Measurements from ENCODE around the gene GDPD1.
"Not testable (repeated sequence)": the region's sequence is repeated elsewhere in the genome, so short reads cannot be mapped to it uniquely, and the experiment has no call there.

GDPD1 gene

DNA sequence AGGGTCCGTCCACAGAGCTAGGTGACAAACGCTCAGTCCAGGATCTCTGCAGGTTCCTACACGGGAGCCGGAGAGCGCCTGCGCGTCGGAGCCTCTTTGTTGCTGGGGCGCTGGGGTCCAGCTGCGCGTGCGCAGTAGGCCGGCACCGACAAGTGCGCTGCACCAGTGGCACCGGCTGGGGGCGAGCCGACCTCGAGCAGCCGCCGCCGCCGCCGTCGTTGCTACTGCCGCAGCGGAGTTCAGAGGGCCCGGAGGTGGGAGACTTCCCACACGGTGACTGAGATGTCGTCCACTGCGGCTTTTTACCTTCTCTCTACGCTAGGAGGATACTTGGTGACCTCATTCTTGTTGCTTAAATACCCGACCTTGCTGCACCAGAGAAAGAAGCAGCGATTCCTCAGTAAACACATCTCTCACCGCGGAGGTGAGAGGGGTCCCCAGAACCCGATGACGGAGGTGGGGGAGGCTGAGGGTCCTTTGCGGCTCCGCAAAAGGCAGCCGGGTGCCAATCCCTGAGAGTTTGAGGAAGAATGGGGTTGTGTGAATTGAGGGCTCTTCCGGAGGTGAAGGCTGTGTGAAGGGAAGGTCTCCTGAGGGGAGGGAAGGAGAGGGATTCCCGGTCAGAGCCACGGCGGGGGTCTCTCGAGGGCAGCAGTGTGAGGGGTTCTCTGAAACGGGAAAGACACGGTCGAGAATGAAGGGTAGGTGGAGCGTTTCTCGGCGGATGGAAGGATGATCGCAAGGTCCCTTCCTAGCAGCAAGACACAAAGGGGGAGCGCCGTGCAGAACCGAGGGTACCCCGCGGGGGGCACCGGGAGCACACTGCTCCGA, at the start of gene GDPD1:
TSS of gene GDPD1 (plus strand) at position 184 of the 831 bp plus-strand sequence. CDS start at position 283, 99 bp downstream.
- DNase-seq (ENCODE audit: low spot score): peak; percentile 96

DNA sequence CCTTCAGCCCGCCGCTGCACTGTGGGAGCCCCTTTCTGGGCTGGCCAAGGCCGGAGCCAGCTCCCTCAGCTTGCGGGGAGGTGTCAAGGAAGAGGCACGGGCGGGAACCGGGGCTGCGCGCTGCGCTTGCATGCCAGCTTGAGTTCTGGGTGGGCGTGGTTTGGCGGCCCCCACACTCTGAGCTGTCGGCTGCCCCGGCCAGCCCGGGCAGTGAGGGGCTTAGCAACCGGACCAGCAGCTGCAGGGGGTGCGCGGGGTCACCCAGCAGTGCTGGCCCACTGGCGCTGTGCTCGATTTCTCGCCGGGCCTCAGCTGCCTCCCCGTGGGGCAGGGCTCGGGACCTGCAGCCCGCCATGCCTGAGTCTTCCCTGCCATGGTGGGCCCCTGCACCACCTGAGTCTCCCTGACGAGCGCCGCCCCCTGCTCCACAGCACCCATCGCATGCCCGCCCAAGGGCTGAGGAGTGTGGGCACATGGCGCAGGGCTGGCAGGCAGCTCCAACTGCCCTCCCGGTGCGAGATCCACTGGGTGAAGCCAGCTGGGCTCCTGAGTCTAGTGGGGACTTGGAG, 47.8 kb upstream of the GDPD1 start:
- DNase-seq (ENCODE audit: low spot score): no peak

DNA sequence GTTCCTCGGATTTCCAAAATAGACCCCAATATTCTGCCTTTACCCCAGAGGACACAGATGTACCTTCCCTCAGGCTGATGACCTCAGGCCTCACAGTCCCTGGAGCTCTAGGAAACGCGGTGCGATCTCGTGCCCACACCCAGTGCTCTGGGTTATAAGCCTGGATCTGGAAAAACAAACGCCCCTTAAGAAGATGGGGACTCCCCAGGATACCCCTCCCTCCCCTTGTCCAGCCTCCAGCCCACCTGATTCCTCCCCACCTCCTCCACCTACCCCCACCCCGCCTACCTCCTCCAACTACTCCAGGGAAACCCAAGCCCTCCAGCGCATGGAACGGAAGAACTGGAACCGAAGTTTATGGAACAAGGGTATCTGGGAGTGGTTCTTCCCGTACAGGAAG, 45.6 kb upstream of the GDPD1 start:
- no peak for DNase-seq (ENCODE audit: low spot score)

- no peak for DNase-seq (ENCODE audit: low spot score)
These were observed 45.2 kb upstream of the GDPD1 start for GRCh38 chr17:59175076-59175475.

GRCh38 chr17:59178266-59178985, 41.9 kb upstream of the GDPD1 start:
- DNase-seq (ENCODE audit: low spot score): no peak

DNA sequence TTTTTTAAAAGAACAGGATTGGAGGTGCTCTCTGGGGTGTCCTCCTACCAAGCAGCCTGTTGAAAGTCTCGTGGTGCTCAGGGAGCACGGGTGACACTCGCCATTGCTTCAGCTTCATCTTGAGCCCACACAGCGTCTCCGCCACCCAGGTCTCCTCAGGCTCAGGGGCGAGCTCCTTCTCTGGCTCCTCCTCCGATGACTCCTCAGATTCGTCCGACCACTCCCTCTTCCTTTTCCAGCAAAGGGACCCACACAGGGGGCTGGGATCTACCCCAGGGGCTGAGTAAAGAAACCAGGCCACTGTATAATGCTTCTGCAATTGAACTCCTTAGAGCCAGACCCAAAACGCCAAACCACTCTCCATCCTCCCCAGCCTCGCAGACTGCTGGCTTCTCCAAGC, 40.7 kb upstream of the GDPD1 start:
- DNase-seq (ENCODE audit: low spot score): not testable (repeated sequence)

DNA sequence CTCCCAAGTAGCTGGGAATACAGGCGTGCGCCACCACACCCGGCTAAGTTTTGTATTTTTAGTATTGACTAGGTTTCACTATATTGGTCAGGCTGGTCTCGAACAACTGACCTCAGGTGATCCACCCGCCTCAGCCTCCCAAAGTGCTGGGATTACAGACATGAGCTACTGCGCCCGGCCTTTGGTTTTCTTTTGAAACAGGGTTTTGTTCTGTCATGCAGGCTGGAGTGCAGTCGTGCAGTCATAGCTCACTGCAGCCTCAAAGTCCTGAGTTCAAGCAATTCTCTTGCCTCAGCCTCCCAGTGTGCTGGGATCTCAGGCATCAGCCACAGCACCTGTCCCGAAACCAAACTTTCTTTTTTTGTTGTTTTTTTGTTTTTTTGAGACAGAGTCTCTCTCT, 39.7 kb upstream of the GDPD1 start:
- no peak for DNase-seq (ENCODE audit: low spot score)

GRCh38 chr17:59181481-59181880, 38.8 kb upstream of the GDPD1 start:
- no peak for DNase-seq (ENCODE audit: low spot score)

DNA sequence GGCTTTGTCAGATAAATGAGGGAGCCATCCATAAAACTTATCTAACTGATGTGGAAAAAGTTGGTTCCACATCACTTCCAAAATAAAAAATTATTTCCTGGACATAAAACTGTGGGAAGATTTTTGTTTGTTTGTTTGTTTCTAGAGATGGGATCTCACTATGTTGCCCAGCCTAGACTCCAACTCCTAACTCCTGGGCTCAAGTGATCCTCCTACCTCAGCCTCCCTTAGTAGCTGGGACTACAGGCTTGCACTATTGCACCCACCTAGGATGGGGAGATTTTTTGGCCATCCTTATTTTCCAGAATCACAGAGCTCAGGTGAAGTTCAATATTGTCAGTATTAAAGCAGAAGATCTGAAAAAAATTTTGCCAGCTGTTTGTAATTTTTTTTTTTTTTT, 34.3 kb upstream of the GDPD1 start:
- DNase-seq (ENCODE audit: low spot score): no peak

- DNase-seq (ENCODE audit: low spot score): no peak
These were observed 33.5 kb upstream of the GDPD1 start for GRCh38 chr17:59186850-59187249.

DNA sequence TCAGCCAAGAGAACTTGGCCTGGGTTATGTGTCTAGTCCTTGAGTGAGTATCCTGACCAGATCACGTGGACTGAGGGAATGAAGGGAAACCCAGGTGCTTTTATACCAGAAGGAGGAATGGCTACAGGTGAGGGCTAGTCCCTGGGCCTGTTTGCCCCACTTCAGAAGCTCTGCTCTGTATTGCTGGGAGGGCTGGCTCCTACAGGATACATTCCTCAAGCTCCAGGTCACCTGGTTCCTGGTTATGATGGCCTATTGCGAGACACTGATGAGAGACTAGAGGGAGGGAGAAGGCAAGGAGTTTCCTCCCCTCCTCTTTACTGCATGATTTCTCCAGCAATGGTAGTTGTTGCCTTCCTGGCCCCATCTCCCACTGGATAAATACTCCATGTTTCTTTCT, 29.5 kb upstream of the GDPD1 start:
- DNase-seq (ENCODE audit: low spot score): no peak

DNA sequence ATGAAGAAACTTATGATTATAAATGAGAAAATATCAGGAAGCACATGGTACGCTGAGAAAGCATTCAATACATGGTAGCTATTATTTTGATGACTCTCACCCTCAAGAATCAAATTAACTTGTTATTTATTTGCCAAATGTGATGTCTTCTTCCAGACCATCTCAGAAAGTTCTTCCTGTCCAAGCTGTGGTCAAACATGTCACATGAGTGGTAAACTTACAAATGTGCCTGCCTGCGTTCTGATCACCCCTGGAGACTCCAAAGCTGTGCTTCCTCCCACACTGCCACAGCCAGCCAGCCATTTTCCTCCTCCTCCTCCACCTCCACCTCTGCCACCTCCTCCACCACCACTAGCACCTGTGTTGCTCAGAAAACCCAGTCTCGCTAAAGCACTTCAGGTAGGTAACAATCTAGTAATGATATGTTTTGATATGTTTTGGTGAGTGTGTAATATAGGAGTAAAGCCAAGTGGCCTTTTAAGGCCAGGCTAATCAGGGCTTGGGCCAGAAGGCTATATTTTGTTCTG, 26.9 kb upstream of the GDPD1 start:
- no peak for DNase-seq (ENCODE audit: low spot score)

- DNase-seq (ENCODE audit: low spot score): no peak
These were observed 20.9 kb upstream of the GDPD1 start for GRCh38 chr17:59199398-59199797.

- no peak for DNase-seq (ENCODE audit: low spot score)
These were observed 18.0 kb upstream of the GDPD1 start for GRCh38 chr17:59202320-59202719.

DNA sequence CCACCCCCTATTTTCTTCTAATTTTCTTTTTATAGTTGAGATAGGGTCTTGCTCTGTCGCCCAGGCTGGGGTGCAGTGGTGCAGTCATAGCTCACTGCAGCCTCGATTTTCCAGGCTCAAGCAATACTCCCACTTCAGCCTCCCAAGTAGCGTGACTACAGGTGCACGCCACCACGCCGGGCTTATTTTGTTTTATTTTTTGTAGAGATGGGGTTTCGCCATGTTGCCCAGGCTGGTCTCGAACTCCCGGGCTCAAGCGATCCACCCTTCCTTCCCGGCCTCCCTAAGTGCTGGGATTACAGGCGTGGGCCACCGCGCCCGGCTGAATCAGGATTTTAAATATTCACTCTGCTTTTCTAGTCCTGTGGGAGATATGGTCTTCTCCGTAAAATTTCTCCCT, 941 bp upstream of the GDPD1 start:
- no peak for DNase-seq (ENCODE audit: low spot score)

GRCh38 chr17:59219992-59220327, 351 bp upstream of the GDPD1 start:
- no peak for DNase-seq (ENCODE audit: low spot score)

DNA sequence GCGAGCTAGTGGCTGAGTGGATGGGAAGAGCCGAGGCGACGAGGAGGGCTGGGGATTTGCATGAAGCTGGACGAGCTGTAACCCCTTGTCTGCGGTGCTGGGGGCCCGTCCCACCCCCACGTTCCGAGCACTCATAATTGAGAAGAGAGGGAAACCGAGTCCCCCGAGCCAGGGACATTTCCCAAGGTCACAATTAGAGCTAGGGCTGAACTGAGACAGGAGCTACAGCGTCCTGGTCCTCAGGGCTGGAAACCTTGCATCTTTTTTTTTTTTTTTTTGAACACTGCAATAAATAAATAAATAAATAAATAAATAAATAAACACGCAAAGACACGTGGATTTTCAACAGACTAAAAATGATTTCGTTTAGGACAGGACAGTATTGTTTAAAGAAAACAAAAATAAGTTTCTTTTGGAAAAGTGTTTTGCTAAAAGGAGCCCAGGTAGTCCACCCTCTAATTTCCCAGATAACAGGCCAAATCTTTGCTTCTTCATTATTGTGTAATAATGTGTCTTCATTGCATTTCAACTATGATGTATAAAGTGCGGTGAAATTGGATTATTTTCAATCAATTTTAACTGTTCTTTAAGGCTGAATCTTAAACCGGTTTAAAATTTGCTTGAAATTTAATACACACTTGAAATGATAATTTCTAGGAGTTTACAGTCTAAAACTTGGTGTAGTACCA, 992 bp downstream of the GDPD1 start:
- peak; percentile 70 for DNase-seq (ENCODE audit: low spot score)

- DNase-seq (ENCODE audit: low spot score): no peak
These were observed 3.5 kb downstream of the GDPD1 start for GRCh38 chr17:59223813-59224212.

- not testable (repeated sequence) for DNase-seq (ENCODE audit: low spot score)
These were observed 8.3 kb downstream of the GDPD1 start for GRCh38 chr17:59228588-59228987.

DNA sequence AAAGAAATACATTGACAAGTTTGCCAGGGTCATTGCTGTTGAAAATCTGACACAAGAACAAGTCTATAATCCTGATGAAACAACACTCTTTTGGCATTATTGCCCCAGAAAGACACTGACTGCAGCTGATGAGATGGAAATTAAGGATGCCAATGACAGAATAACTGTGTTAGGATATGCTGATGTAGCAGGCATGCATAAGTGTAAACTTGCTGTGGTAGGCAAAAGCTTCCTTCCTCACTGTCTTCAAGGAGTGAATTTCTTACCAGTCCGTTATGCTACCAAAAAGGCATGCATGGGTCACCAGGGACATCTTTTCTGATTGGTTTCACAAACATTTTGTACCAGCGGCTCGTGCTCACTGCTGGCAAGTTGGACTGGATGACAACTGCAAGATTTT, 10.5 kb downstream of the GDPD1 start:
- no peak for DNase-seq (ENCODE audit: low spot score)

GRCh38 chr17:59234631-59235030, 14.3 kb downstream of the GDPD1 start:
- DNase-seq (ENCODE audit: low spot score): no peak

GRCh38 chr17:59238906-59239305, 18.6 kb downstream of the GDPD1 start:
- DNase-seq (ENCODE audit: low spot score): no peak
